ENCODE data around the gene PLCD1. TPM values are rescaled to one million over a fixed set of nuclear protein-coding genes. Genes with fewer than 3 reads are reported as not detected.

The PLCD1 gene
- polyA plus RNA-seq, 1 donor = 10.8 TPM

GRCh38 chr3:37964146-37964545, 65.3 kb downstream of the PLCD1 start:
- DNase-seq (ENCODE audit: low read depth) = no peak

- no peak for DNase-seq (ENCODE audit: low read depth)
Measured at GRCh38 chr3:37963635-37964034, 65.8 kb downstream of the PLCD1 start.

DNA sequence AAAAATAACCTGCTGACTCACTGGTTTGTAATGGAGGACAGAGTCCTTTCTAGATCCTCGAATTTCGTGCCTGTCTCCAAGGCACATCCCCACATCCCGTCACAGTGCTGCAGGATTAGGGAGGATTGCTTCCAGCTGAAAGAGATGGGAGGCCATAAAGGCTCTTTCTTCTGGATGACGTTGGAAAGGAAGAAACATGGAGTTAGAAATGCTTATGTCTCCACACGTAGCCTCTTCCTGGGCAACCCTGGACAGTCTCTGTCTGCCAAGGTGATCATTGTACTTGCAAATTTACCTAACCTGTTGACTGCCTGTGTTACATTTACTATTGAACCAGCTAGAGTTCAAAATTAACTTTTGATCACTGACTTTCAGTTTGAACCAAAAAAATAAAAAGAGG, 66.4 kb downstream of the PLCD1 start:
- DNase-seq (ENCODE audit: low read depth) = no peak

DNA sequence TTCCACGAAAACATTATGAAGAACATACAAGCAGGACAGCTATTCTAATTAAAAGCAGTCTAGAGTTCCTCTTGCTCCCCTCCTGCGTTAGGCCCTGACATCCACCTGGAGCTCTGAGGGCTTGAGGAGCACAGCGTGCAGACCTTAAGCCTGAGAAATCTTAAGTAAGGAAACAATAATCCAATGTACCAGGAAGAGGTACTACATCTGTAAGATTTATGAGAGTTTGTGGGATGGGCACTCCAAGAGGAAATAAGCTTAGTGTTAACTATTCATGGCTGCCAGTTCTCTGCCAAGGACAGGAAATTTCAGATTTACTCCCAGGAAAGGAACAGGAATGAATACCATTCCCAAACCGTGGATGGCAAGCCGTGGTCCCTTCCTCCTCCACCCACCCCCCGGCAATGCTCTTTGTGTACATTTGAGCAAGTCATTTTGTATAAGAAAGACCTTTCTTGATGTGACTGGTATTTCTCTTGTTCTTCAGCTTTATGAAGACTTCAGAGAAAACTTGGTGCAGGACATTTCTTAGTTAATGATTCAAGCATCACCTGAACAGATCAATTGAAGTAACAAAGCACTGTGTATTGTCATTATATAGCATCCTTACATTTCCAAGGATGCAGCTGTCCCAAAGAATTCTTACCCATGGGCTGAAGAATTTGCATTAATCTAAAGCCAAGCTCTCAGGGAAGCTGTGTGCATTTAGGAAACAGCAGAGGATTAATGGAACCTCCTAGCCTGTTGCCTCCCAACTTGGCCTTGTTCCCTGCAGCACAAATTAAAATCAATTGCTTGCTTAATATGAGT, 67.6 kb downstream of the PLCD1 start:
- DNase-seq (ENCODE audit: low read depth) = no peak

DNA sequence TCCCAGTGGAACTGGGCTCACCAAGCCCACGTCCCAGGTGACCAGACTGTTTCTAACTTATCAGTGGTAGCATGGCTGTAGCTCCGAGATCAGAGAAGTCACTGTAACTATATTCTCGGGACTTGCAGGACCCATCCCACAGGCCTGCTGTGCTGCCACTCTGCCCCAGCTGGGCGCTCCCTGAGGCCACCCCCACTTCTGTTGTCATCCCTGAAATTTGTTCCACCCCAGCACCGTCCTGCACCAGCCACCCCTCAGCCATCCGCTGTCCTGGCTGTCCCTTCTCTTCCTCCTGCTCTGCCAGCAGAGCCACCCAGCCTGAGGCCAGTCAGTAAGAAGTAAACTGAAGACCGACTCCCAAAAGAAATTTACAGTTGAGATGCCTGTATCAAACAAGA, 71.9 kb downstream of the PLCD1 start:
- DNase-seq (ENCODE audit: low read depth) = no peak

Other genes with a start within 250 kb of the PLCD1 start
- gene CTDSPL, start 167.8 kb downstream of the PLCD1 start, polyA plus RNA-seq (ENCODE audit: insufficient read length) = 36.3 TPM
- 5.8 TPM for gene VILL, start 38.9 kb downstream of the PLCD1 start, polyA plus RNA-seq (ENCODE audit: insufficient read length)
- 0.59 TPM for gene DLEC1, start 9.6 kb upstream of the PLCD1 start, polyA plus RNA-seq (ENCODE audit: insufficient read length)
- 33.4 TPM for gene ACAA1, start 107.5 kb upstream of the PLCD1 start, polyA plus RNA-seq (ENCODE audit: insufficient read length)
- 17.3 TPM for gene MYD88, start 109.0 kb upstream of the PLCD1 start, polyA plus RNA-seq (ENCODE audit: insufficient read length)
- 35.6 TPM for gene OXSR1, start 135.9 kb upstream of the PLCD1 start, polyA plus RNA-seq (ENCODE audit: insufficient read length)
- gene SLC22A13, start 236.2 kb upstream of the PLCD1 start, polyA plus RNA-seq (ENCODE audit: insufficient read length) = 0.24 TPM

Measured in forelimb muscle (tissue), 1 donor.